GM10248 (cell line): ENCODE results near the gene SPSB3.

Experiments
- CTCF ChIA-PET: fragments of 300-600 bp; sonication (Branson Sonifier 250); formaldehyde crosslinking; extraction: SDS; loops from one replicate; lab custom pipeline; 2021; ENCODE audit warnings: antibody characterized with exemption; lab: Yijun Ruan, JAX
- POLR2A ChIA-PET: fragments of 350-650 bp; sonication (Branson Sonifier 250); formaldehyde crosslinking; extraction: SDS; loops from one replicate; lab custom pipeline; 2020; ENCODE audit warnings: antibody characterized with exemption; lab: Yijun Ruan, JAX
- DNase-seq: peaks from one replicate; pipeline ENCODE4 v3.0.0; 2012; ENCODE audit errors: extremely low spot score
- CTCF ChIP-seq: IDR thresholded peaks from 2 replicates; pipeline ENCODE4 v1.5.1; 2012; ENCODE audit warnings: mild to moderate bottlenecking, low read depth; ENCODE audit errors: extremely low read depth, missing control alignments, control extremely low read depth

SPSB3 gene

GRCh38 chr16:1779741-1780676, 2.4 kb downstream of the SPSB3 start:
- TF ChIP-seq CTCF = no peak
- POLR2A ChIA-PET = interaction anchor here (0.6 kb wide), 1 partner anchor 30 kb away, joined by 3 read pairs; no protein-coding TSS in a partner anchor
- no peak for DNase-seq

DNA sequence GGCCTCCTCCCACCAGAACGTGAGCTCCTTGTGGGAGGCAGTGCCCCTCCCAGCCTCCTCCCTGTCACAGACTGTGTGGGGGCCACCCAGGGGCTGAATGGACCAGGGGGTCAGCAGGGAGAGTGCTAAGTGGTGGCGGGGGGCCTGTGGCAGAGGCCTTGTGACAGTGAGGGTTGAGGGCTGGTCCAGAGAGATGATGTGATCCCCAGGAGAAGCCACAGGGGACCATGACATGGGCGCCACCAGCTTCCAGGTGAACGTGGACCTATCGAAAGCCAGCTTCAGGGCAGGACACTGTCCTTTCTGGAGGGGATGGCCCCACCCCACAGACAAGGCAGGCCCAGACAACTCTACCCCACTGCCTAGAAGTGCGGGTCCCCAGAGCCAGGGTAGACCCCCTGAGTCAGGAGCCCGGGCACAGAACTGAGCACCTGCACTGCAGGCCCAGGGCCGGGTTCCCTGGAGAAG, 3.1 kb downstream of the SPSB3 start:
- TF ChIP-seq CTCF = no peak
- no peak for DNase-seq
- POLR2A ChIA-PET = no interaction called here
- CTCF ChIA-PET = no interaction called here

More at GRCh38 chr16:1779741-1780676, 2.4 kb downstream of the SPSB3 start:
- CTCF ChIA-PET = no interaction called here

- no peak for DNase-seq
- POLR2A ChIA-PET = no interaction called here
- no peak for TF ChIP-seq CTCF
- CTCF ChIA-PET = interaction anchor here (0.8 kb wide), 1 partner anchor 10 kb away, joined by 3 read pairs; no protein-coding TSS in a partner anchor
These were observed 3.9 kb downstream of the SPSB3 start for GRCh38 chr16:1778200-1779179.

DNA sequence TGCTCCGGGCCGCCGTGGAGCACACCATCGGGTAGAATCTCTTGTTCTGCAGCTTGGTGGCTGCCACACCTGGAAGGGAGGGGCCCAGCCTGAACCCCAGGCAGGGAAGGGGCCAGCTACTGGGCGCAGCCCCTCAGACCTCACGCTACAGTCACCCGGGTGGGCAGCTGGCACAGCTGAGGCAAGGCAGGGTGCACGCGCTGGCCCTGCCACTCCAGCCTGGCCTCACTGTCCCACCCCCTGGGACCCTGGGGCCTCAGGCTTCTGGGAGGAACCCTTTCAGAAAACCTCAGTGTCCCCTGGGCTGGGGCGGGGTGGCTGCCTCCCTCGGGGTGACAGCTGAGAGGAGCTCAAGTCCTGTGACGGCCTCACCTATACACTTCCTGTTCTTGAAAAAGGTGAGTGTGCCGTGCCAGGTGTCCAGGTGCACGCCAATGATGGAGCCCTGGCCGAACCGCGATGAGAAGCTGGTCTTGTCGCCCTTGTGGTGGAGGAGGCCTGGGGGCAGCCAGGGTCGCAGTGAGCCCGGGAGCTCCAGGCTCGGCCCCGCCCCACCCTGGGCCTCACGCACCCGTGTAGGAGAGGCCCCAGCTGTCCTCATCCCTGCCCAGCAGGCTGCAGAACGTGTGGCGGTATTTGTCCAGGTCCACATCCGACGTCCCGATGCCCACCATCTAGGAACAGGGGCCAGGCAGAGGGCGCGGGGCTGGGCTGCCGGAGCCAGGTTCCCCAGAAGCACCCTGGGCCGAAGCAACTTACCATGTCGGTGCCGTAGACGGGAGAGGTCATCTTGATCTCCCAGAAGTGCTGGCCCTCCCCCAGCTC, 4.8 kb downstream of the SPSB3 start:
- CTCF ChIA-PET = interaction anchor here (0.8 kb wide), 1 partner anchor 10 kb away, joined by 3 read pairs; no protein-coding TSS in a partner anchor
- TF ChIP-seq CTCF = no peak
- POLR2A ChIA-PET = interaction anchor here (0.5 to 0.6 kb wide), 2 partner anchors 304 to 1107 kb away, joined by 3 to 4 read pairs; no protein-coding TSS in a partner anchor
- no peak for DNase-seq

DNA sequence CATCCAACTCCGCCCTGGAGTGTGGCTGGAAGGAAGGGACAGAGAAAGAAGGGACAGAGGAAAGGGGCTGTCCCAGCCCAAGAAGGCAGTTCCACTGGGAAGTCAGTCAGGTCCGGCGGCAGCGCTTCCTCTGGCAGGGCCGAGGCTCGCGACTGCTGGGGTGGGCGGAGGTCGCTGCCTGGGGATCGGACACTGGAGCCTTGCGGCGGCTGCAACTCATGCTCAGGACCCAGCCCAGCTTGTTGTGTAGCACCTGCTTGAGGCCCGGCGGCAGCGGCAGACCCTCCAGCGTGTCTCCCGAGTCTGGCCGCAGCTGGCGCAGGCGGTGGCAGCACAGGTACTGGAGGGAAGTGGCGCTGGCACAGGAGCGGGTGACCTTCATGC, 5.4 kb downstream of the SPSB3 start:
- TF ChIP-seq CTCF = no peak
- POLR2A ChIA-PET = interaction anchor here (0.5 to 0.6 kb wide), 2 partner anchors 304 to 1106 kb away, joined by 3 to 4 read pairs; no protein-coding TSS in a partner anchor
- CTCF ChIA-PET = no interaction called here
- no peak for DNase-seq

DNA sequence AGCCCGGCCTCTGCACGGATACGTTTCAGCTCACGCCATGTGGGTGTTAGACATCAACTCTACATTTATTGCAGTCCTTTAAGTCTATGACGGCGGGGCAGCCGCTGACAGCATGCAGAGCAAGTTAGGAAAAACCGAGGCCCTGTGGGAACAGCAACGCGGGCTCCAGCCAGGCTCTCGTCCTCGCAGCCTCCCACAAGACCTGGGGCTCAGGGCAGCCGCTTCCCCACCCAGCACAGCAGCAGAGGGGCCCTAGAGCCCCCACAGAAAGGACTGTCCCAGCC, 5.8 kb downstream of the SPSB3 start:
- ChIA-PET POLR2A (no interaction called here), CTCF (no interaction called here)
- no peak for DNase-seq
- TF ChIP-seq CTCF = no peak
